GM18867 (cell line): ENCODE results near the gene SIRT6.
"Not testable (repeated sequence)": the region's sequence is repeated elsewhere in the genome, so short reads cannot be mapped to it uniquely, and the experiment has no call there.

Experiments used
- ATAC-seq: cut with Tn5 transposase; IDR thresholded peaks from one replicate; pipeline ENCODE4 v1.9.1; 2021; ENCODE audit warnings: mild to moderate bottlenecking, moderate library complexity; ENCODE audit not compliant: unreplicated experiment

The SIRT6 gene

GRCh38 chr19:4138445-4138844 lies 43.9 kb downstream of the SIRT6 start:
- ATAC-seq = no peak

DNA sequence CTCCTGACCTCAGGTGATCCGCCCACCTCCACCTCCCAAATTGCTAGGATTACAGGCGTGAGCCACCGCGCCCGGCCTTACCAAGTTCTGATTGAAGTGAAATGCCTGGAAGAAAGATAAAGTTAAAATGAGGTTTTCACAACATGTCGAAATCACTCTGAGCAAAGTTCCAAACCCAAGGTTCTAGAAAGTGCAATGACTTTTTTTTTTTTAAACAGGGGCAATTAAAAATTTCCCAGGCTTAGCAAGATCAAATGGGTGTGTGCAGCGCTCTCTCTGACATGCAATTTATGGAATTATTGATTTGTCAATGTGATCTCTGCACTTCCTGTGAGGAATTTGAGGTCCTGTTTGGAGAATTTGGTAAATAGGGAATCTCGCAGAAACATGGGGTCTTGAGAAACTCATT lies 45.7 kb downstream of the SIRT6 start:
- no peak for ATAC-seq

DNA sequence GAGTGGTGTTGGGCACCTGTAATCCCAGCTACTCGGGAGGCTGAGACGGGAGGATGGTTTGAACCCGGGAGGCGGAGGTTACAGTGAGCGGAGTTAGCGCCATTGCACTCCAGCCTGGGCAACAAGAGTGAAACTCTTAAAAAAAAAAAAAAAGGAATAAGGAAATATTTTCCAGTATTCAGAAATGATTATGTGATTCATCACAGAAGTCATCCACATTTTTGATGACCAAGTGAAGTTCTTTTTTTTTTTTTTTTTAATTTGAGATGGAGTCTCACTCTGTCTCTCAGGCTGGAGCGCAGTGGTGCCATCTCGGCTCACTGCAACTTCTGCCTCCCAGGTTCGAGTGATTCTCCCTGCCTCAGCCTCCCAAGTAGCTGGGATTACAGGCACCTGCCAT lies 47.0 kb downstream of the SIRT6 start:
- not testable (repeated sequence) for ATAC-seq

DNA sequence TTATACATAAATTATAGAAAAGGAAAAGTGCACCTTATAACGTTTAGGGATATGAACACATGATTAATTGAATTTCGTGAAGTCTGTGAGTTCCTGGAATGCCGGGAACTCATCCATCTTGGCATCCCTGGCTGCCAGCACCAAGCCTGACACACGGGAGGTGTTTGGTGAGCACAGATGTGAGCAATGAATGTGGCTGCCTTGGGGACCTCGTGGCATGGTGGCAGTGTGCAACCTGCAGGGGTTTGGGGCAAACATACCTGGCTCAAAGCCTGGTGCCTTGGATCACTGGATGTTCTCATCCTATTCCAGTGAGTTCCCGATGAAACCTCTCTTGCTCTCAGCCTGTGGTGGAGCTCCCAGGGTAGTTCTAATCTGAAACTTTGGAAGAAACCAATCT lies 48.0 kb downstream of the SIRT6 start:
- ATAC-seq = no peak

GRCh38 chr19:4130744-4131438 lies 51.5 kb downstream of the SIRT6 start:
- ATAC-seq = no peak

- not testable (repeated sequence) for ATAC-seq
Observed at GRCh38 chr19:4129050-4129449, 53.3 kb downstream of the SIRT6 start.

GRCh38 chr19:4127322-4127721 lies 55.0 kb downstream of the SIRT6 start:
- ATAC-seq = not testable (repeated sequence)

DNA sequence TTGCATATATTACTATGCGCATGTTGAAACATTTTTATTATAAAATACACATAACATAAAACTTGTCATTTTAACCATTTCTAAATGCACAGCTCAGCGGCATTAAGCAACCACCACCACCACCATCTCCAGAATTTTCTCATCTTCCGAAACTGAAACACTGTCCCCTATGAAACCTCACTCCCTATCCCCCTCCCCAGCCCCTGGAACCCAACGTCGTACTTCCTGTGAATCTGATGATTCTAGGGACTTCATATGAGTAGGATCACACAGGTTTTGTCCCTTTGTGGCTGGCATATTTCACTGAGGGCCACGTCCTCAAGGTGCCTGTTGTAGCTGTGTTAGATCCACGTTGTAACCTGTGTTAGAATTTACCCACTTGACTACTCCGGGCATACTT lies 57.7 kb downstream of the SIRT6 start:
- no peak for ATAC-seq
